Measurements from ENCODE around the gene NPW. TPM values are rescaled to one million over a fixed set of nuclear protein-coding genes. Genes with fewer than 3 reads are reported as not detected.

NPW gene
- total and polyA plus RNA-seq, 2 of the 8 experiments (the other 6 are each of a cell fraction or from before 2014, with no cell fraction given): 4.0 to 10.3 TPM

DNA sequence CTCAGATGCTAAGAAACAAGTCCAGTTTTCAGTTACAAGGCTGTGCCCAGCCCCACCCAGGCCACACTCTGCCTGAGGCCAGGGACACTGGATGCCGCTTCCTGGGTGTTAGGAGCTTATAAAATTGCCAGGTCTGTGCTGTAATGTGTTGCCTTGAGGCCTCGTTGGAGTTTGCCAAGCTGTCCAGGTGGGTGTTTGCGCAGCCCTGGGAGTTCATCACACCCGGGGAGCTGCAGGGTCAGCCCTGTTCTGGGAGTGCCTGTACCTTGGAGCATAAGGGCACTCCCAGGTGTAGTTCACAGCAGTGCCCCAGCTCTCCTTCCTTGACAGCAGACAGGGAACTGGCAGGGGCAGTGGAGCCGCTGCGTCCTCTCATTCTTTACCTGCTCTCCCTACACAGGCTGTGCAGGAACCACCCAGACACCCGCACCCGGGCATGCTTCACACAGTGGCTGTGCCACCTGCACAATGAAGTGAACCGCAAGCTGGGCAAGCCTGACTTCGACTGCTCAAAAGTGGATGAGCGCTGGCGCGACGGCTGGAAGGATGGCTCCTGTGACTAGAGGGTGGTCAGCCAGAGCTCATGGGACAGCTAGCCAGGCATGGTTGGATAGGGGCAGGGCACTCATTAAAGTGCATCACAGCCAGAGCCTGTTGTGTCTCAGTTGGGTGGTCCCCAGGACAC is 34.0 kb upstream of the NPW start (continued):
- no peak for TF ChIP-seq CHD7 (IDR thresholded peaks at IDR 0.05; ENCODE audit: insufficient replicate concordance, low read length)
- no peak for TF ChIP-seq GABPA (IDR thresholded peaks at IDR 0.05; ENCODE audit: borderline replicate concordance, insufficient read depth, low read length)
- TF ChIP-seq JUN (IDR thresholded peaks at IDR 0.05; ENCODE audit: low read depth, low read length): no peak
- TF ChIP-seq SAP30 (IDR thresholded peaks at IDR 0.05; ENCODE audit: insufficient read depth, insufficient replicate concordance, low read length): no peak
- no peak for TF ChIP-seq CBX5 (IDR thresholded peaks at IDR 0.05; ENCODE audit: low read depth, low read length)
- TF ChIP-seq BRCA1 (IDR thresholded peaks at IDR 0.05; ENCODE audit: low read depth, low read length): no peak
- no peak for TF ChIP-seq CHD2 (IDR thresholded peaks at IDR 0.05; ENCODE audit: low read length)
- no peak for TF ChIP-seq RBBP5 (IDR thresholded peaks at IDR 0.05; ENCODE audit: borderline replicate concordance, low read depth, low read length)
- TF ChIP-seq POLR2AphosphoS5 (IDR thresholded peaks at IDR 0.05; ENCODE audit: low read depth, low read length): no peak
- no peak for TF ChIP-seq RFX5 (IDR thresholded peaks at IDR 0.05; ENCODE audit: borderline replicate concordance, low read depth, low read length)
- TF ChIP-seq KDM5A (IDR thresholded peaks at IDR 0.05; ENCODE audit: low read length): no peak
